ENCODE results near the gene KLHDC10. TPM values are rescaled to one million over a fixed set of nuclear protein-coding genes. Genes with fewer than 3 reads are reported as not detected.

The KLHDC10 gene
- total RNA-seq, 4 donors from 2014 or later: 19.1 to 23.6 (median 19.9) TPM

DNA sequence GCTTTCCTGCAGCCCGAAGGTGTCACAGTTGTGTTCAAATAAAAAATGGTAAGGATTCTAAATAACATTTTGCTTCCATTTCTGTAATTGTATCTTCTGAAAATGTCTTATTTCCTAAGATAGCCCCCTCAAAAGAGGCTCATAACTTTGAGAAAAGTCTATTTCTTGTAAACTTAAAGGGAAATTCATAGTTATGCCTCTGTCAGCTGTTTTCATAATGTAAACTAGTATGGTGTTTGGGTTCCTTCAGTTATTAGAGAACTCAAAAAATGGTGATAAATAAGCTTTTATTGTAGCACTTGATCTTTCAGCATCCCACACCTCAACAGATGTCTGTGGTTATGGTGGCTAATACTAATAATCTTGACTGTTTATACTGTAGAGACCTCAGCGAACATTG lies 57.1 kb downstream of the KLHDC10 start:
- Histone ChIP-seq H3K4me1 (peaks cover 0 to 20% (median 19%) of the 10 kb centered on the region in 4 donors), H3K4me3 (peak overlapping the region in 1 of 4 donors; percentile 4), H3K9me3 (no peaks in the 10 kb centered on the region), H3K27ac (replicated peaks in 1 of 4) (peak overlapping the region in 1 of 4 donors; percentile 11), H3K36me3 (peaks cover 33 to 89% (median 79%) of the 10 kb centered on the region in 4 donors), H3K27me3 (no peaks in the 10 kb centered on the region)
- no peak for DNase-seq (ENCODE audit: extremely low spot score)
- TF ChIP-seq, protein P1, sequence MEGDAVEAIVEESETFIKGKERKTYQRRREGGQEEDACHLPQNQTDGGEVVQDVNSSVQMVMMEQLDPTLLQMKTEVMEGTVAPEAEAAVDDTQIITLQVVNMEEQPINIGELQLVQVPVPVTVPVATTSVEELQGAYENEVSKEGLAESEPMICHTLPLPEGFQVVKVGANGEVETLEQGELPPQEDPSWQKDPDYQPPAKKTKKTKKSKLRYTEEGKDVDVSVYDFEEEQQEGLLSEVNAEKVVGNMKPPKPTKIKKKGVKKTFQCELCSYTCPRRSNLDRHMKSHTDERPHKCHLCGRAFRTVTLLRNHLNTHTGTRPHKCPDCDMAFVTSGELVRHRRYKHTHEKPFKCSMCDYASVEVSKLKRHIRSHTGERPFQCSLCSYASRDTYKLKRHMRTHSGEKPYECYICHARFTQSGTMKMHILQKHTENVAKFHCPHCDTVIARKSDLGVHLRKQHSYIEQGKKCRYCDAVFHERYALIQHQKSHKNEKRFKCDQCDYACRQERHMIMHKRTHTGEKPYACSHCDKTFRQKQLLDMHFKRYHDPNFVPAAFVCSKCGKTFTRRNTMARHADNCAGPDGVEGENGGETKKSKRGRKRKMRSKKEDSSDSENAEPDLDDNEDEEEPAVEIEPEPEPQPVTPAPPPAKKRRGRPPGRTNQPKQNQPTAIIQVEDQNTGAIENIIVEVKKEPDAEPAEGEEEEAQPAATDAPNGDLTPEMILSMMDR (IDR thresholded peaks at IDR 0.05): no peak
- no peak for TF ChIP-seq EP300 (IDR thresholded peaks at IDR 0.05)
- TF ChIP-seq POLR2A (IDR thresholded peaks at IDR 0.05; ENCODE audit: low read depth): no peak
- TF ChIP-seq POLR2AphosphoS5 (IDR thresholded peaks at IDR 0.05): no peak
- WGBS: 38% methylated on average over 2 of the region's 2 CpGs
- intact Hi-C loops (cut with DNase I): no loop called here

DNA sequence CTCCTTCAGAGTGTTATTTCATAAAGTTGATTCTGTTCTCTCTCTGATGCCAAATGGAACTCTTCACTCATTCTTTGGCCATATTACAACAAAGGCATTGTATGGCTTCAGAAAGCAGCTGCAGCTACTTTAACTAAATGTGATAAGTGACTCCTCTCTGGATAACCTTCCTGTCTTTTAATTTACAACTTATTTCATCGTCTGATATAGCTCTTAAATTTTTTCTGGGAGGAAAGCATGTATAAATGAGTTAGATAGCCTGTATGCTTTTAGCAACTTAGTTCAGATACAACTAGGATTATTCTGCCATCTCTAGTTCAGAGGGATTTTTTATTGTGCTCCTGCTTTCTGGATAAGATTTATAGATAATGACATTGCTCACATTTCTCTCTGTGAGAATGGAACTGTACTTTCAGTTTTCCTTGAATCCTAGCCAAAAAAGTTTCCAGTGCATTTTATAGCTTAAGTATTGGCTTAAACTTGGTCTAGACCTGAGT lies 57.5 kb downstream of the KLHDC10 start:
- H3K36me3 ChIP-seq: peaks cover 29 to 85% (median 79%) of the 10 kb centered on the region in 4 donors

DNA sequence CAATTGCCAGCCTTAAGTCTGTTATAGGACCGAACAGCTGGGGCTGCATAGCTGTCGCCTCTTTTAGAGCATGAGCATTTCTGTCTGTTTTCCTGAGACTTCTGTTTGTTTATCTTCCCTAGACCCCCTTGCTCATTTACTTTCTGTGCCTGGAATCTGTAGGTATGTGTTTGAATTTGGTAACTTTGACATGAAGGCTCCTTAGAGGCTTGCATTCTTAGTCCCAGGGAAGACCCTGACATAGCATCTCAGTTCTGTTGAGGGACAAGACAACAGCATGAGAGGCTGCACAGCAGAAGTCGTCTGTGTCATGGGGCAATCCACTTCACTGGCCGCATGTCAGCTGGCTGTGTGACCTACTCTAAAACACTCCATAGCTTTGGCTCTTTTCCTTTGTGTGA lies 58.7 kb downstream of the KLHDC10 start:
- no peaks in the 10 kb centered on the region for H3K27me3 ChIP-seq
- DNase-seq (ENCODE audit: extremely low spot score): no peak
- H3K4me3 ChIP-seq: no peak overlapping the region
- TF ChIP-seq EP300 (IDR thresholded peaks at IDR 0.05): no peak
- TF ChIP-seq, protein P1 (IDR thresholded peaks at IDR 0.05): no peak
- no peak for TF ChIP-seq POLR2A (IDR thresholded peaks at IDR 0.05; ENCODE audit: low read depth)
- no peak for TF ChIP-seq POLR2AphosphoS5 (IDR thresholded peaks at IDR 0.05)
- H3K27ac ChIP-seq (replicated peaks in 1 of 4): no peak overlapping the region
- intact Hi-C loops (cut with DNase I): no loop called here
- H3K9me3 ChIP-seq: no peaks in the 10 kb centered on the region
- peaks cover 0 to 20% (median 19%) of the 10 kb centered on the region in 4 donors for H3K4me1 ChIP-seq
- peaks cover 29 to 81% (median 73%) of the 10 kb centered on the region in 4 donors for H3K36me3 ChIP-seq
- WGBS: 85% methylated on average over 4 of the region's 4 CpGs

More for the DNA sequence above, 57.5 kb downstream of the KLHDC10 start:
- Histone ChIP-seq H3K27ac (replicated peaks in 1 of 4) (peak overlapping the region in 1 of 4 donors; percentile 11), H3K9me3 (no peaks in the 10 kb centered on the region), H3K27me3 (no peaks in the 10 kb centered on the region), H3K4me3 (peak overlapping the region in 1 of 4 donors; percentile 4), H3K4me1 (peaks cover 0 to 20% (median 19%) of the 10 kb centered on the region in 4 donors)
- WGBS: 13% methylated on average over 1 of the region's 1 CpG
- intact Hi-C loops (cut with DNase I): no loop called here
- TF ChIP-seq EP300 (IDR thresholded peaks at IDR 0.05) (no peak), POLR2AphosphoS5 (IDR thresholded peaks at IDR 0.05) (no peak)
- TF ChIP-seq, protein P1 (IDR thresholded peaks at IDR 0.05): no peak
- no peak for DNase-seq (ENCODE audit: extremely low spot score)

DNA sequence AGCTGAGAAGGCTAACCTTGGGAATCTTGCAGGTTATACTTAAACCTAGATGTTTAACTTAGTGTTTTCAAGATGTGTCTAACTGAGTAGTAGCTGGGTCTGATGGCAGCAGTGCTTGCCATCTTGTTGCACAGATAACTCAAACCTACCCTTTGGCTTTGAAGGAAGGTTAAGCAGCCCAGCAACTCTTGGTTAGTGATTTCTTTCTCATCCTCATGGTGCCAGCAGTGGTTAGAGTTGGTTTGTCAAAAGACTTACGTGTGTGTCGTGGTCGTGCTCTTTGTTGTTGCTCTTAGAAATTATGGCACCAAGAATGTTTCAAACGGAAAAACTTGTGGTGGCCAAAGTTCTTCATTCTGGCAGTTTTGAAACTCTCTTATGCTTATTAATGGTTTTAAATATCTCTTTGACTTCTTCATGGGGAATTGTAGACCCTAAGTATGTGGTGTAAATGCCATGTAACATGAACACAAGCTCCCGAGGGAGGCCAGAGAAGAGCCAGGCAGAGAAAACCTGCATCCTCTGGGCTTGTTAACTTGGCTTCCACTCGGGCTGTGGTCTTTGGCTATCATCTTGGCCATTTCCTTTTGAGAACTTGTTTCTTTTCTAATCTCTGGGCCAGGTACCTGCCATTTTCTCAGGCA lies 61.0 kb downstream of the KLHDC10 start:
- Histone ChIP-seq H3K9me3 (no peaks in the 10 kb centered on the region), H3K4me3 (no peak overlapping the region), H3K4me1 (peaks cover 0 to 20% (median 19%) of the 10 kb centered on the region in 4 donors), H3K36me3 (peaks cover 15 to 77% (median 70%) of the 10 kb centered on the region in 4 donors), H3K27me3 (no peaks in the 10 kb centered on the region), H3K27ac (replicated peaks in 1 of 4) (no peak overlapping the region)
- intact Hi-C loops (cut with DNase I): no loop called here
- no peak for DNase-seq (ENCODE audit: extremely low spot score)
- TF ChIP-seq EP300 (IDR thresholded peaks at IDR 0.05) (no peak), POLR2AphosphoS5 (IDR thresholded peaks at IDR 0.05) (no peak), POLR2A (IDR thresholded peaks at IDR 0.05; ENCODE audit: low read depth) (no peak)
- TF ChIP-seq, protein P1 (IDR thresholded peaks at IDR 0.05): no peak
- 96% methylated on average over 6 of the region's 6 CpGs for WGBS
